ENCODE measurements around the gene MASP2.
"Not testable (repeated sequence)": the region's sequence is repeated elsewhere in the genome, so short reads cannot be mapped to it uniquely, and the experiment has no call there.

The MASP2 gene

GRCh38 chr1:11058595-11059154 is 11.6 kb upstream of the MASP2 start:
- no peak for DNase-seq (ENCODE audit: low spot score)

DNA sequence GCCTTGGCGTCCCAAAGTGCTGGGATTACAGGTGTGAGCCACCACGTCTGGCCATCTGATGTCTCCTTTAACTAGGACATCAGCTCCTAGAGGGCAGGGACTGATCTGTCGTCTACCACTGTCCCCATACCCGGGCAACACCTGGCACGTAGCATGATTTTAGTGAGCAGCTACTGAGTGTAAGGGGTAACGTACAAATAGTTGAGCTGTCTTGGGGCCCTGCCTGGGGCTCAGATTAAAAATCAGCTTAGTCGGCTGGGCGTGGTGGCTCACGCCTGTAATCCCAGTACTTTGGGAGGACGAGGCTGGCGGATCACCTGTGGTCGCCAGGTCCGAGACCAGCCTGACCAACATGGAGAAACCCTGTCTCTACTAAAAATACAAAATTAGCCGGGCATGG is 11.0 kb upstream of the MASP2 start:
- DNase-seq (ENCODE audit: low spot score), result no peak

DNA sequence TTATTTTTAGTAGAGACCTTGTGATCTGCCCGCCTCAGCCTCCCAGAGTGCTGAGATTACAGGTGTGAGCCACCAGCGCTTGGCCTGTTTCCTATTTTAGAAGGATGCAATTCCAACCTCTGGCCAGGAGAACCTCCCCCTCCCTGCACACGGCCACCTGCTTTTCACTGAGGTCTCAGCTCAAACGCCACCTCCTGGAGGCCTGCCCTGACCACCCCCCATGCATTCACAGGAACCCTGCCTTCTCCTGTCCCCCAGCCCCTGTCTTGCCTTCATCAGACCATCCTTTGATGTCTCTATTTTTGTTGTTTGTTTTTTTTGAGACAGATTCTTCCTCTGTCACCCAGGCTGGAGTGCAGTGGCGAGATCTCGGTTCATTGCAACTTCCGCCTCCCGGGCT is 10.4 kb upstream of the MASP2 start:
- no peak for DNase-seq (ENCODE audit: low spot score)

DNA sequence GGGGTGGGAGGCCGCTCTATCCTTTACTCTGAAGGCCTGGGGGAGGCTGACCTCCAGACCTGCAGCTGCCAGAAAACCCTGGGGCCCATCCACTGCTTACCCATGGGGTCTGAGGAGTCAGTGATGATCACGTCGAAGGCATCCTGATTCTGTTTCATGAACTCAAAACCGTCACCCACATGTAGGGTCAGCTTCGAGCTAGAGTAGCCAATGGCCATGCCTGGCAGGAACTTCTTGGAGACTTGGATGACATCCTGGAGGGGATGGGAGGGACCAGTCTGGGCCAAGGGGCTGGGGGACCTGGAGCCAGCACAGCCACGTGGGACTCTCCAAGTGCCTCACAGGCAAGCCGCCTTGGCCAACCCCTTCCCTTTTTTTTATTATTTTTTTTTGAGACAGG is 9.5 kb upstream of the MASP2 start:
- DNase-seq (ENCODE audit: low spot score), result no peak

DNA sequence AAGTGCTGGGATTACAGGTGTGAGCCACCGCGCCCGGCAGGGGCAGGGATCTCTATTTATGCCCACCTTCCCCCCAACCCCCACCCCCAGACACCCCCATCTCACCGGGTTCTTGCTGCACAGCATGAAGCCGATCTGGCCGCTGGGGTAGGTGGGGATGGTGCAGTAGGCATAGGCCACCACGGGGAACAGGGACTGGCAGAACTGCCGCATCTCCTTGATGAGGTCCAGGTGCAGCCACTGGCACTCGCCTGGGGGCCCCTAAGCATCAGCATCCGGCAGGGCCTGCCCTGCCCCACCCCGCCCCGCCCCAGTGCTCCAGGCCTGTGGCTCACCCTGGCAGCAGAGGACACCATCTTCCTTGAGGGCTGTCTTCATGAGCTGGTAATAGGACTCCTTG is 8.6 kb upstream of the MASP2 start:
- DNase-seq (ENCODE audit: low spot score), result no peak

DNA sequence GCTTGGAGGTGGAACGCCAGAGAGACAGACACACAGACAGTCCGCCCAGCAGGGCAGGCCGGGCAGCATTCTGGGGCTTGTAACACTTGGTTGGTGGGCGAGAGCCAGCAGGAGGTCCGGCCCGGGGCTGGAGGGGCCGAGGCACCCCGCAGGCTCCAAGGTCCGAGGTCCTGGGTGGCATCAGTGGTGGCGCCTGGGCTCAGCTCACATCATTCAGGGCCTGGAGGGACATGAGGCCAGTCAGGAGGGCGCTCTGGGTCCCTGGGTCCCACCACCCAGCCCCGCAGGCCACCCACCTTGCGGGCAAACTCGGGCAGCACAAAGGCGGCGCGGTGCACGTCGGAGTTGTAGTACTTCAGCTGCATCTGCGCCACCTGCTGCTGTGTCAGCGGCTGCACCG is 7.6 kb upstream of the MASP2 start:
- DNase-seq (ENCODE audit: low spot score), result no peak

DNA sequence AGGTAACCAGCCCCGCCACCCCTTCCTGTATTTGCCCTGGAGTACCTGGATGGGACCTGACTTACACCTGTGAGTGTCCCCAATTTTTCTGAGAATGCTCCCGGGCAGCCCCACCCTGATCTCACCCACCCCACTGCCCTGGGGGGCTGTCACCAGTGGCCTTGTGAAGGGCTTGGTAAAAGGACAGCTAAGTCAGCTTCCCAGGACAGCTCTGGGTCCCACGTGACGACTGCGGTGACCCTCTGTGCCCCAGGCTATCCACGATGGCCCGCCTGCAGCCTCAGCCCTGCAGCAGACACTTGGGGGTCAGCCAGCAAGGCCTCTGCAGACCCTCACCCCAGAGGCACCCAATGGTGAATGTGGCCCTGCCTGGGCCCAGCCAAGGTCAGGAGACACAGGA is 7.1 kb upstream of the MASP2 start:
- no peak for DNase-seq (ENCODE audit: low spot score)

DNA sequence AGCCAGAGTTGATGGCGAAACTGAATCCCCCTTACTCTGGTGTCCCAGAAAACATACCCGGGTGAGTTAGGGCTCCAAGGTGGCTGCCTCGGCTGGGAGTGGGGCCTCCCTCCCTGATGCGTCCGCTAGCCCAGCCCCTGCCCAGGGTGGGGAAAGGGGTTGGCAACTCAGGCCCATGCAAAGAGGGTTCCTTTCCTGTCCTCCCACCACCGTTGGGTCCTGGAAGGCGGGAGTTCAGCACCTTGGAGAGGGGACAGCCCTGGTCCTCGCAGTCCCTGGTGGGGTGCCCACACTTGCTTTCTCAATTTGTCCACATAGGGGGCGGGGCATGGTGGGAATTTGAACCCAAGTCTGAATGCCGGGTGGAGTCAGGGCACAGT is 6.7 kb upstream of the MASP2 start:
- no peak for DNase-seq (ENCODE audit: low spot score)

GRCh38 chr1:11052839-11053757 is 6.1 kb upstream of the MASP2 start:
- no peak for DNase-seq (ENCODE audit: low spot score)

DNA sequence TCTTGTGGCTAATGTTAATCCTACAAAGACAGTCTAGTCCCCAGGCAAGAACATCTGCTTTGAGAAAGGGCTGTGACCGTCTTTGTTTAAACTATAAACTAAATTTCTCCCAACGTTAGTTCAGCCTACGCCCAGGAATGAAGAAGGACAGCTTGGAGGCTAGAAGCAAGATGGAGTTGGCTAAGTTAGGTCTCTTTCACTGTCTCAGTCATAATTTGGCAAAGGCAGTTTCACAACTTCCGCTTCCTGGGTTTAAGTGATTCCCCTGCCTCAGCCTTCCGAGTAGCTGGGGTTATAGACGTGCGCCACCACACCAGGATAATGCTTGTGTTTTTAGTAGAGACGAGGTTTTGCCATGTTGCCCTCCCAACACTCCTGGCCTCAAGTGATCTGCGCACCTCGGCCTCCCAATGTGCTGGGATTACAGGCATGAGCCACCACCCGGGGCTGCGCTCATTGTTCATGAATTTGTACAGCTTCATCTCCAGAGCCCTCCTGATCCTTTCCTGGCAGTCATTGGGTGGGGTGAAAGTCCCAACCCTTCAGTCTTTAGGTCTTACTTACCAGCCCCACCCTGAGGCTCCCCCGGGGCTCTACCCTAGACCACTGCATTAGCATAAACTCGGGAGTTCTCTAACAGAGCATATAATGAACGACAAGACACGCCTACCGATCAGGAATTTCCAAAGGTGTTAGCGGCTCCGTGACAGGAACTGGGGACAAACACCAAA is 4.9 kb upstream of the MASP2 start:
- no peak for DNase-seq (ENCODE audit: low spot score)

- DNase-seq (ENCODE audit: low spot score), result not testable (repeated sequence)
Observed at GRCh38 chr1:11051121-11051520, 4.1 kb upstream of the MASP2 start.

GRCh38 chr1:11046270-11046566 is 821 bp downstream of the MASP2 start:
- no peak for DNase-seq (ENCODE audit: low spot score)

- DNase-seq (ENCODE audit: low spot score), result no peak
Observed at GRCh38 chr1:11045428-11046269, 1.4 kb downstream of the MASP2 start.

GRCh38 chr1:11044849-11045427 is 2.1 kb downstream of the MASP2 start:
- DNase-seq (ENCODE audit: low spot score), result no peak

GRCh38 chr1:11044086-11044848 is 2.8 kb downstream of the MASP2 start:
- DNase-seq (ENCODE audit: low spot score), result no peak

DNA sequence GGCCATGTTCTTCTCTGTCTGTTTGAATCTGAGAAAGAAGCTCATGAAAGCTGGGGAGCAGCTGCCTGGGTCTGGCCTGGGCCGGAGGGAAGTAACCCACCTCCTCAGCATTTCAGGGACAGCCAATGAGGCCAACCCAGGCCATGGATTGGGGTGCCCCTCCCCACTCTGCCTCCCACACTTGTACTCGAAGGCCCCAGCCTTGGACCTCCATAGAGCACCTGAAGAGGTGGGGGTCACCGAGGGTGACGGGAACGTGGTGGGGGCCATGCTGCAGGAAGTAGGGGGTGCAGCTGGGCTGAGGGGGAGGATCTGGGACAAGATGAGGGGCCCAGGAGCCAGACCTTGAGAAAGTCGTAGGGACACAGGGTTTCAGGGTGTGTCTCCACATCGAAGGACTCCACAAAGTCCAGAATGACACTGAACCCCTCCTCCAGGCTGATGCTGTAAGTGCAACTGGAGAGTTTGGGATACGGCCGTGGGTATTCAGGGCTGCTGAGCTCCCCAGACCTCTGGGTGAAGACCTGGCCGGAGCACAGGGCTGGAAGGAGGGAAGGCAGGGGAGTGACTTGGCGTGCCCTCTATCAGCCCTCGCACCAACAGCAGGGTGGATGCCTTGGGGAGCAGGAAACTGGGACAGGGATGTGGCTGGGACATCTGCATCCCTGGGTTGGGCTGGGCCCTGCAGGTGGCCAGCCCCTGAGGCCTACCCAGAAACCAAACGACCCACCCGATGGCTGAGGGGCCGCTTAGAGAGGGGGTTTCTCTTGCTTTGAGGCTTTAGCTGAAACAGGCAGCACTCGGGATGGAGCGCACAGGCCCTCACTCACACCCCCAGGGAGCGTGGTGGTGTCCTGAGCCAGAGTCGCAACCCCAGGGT is 3.8 kb downstream of the MASP2 start:
- no peak for DNase-seq (ENCODE audit: low spot score)

- DNase-seq (ENCODE audit: low spot score), result no peak
Observed at GRCh38 chr1:11042065-11042464, 5.0 kb downstream of the MASP2 start.

DNA sequence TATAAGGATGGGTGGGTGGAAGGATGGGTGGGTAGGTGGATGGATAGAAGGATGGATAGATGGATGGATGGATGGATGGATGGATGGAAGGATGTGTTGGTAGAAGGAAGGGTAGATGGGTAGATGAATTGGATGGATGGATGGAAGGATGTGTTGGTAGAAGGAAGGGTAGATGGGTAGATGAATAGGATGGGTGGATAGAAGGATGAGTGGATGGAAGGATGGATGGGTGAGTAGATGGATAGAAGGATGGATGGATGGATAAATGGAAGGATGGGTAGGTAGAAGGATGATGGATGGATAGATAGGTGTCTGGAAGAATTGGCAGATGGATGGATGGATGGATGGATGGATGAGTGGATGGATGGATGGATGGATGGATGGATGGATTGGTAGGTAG is 6.0 kb downstream of the MASP2 start:
- no peak for DNase-seq (ENCODE audit: low spot score)

DNA sequence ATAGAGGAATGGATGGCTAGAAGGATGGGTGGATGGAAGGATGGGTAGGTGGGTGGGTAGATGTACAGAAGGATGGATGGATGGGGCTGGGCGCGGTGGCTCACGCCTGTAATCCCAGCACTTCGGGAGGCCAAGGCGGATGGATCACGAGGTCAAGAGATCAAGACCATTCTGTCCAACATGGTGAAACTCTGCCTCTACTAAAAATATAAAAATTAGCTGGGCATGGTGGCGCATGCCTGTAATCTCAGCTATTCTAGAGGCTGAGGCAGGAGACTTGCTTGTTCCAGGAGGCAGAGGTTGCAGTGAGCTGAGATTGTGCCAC is 7.0 kb downstream of the MASP2 start:
- DNase-seq (ENCODE audit: low spot score), result not testable (repeated sequence)

DNA sequence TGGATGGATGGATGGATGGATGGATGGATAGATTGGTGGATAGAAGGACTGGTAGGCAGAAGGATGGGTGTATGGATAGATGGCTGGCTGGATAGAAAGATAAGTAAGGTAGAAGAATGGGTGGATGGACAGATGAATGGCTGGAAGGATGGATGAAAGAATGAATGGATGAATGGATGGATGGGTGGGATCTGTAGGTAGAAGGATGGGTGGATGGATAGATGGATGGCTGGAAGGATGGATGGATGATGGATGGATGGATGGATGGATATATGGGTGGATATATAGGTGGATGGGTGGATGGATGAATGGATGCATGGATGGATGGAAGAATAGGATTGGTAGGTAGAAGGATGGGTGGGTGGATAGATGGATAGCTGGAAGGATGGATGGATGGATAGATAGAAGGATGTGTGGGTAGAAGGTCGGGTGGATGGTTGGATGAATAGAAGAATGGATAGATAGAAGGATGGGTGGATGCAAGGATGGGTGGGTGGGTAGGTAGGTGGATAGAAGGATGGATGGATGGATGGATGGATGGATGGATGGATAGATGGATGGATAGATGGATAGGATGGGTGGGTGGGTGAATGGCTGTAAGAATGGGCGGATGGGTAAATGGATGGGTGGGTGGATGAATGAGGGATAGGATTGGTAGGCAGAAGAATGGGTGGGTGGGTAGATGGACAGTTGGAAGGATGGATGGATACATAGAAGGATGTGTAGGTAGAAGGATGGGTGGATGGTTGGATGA is 7.5 kb downstream of the MASP2 start:
- no peak for DNase-seq (ENCODE audit: low spot score)
